HepG2 (cell line): ENCODE measurements around the gene FBXO41. TPM values are rescaled to one million over a fixed set of nuclear protein-coding genes. Genes with fewer than 3 reads are reported as not detected.

Experiments
- CBFB ChIP-seq: sonication (generic); formaldehyde crosslinking; IDR thresholded peaks from 2 replicates; pipeline ENCODE4 v1.4.0; 2020; ENCODE audit warnings: missing genetic modification reagents
- E2F2 ChIP-seq: sonication (generic); formaldehyde crosslinking; IDR thresholded peaks from 2 replicates; pipeline ENCODE4 v1.4.0; 2020; ENCODE audit warnings: missing genetic modification reagents, borderline replicate concordance
- GMEB2 ChIP-seq: IDR thresholded peaks from 2 replicates; pipeline ENCODE4 v1.6.1; 2016; ENCODE audit warnings: missing biosample characterization, missing genetic modification reagents, low read depth
- HHEX ChIP-seq: IDR thresholded peaks from 2 replicates; pipeline ENCODE4 v1.6.1; 2016; ENCODE audit warnings: control low read depth
- HOMEZ ChIP-seq: IDR thresholded peaks from 2 replicates; pipeline ENCODE4 v1.6.1; 2016; ENCODE audit warnings: low read depth
- KDM3A ChIP-seq: IDR thresholded peaks from 2 replicates; pipeline ENCODE4 v1.6.1; 2018; ENCODE audit warnings: low read depth, missing compliant biosample characterization
- MIXL1 ChIP-seq: IDR thresholded peaks from 2 replicates; pipeline ENCODE4 v1.6.1; 2016
- POLR2A ChIP-seq, 2 experiments: IDR thresholded peaks; 2 replicates each; pipeline ENCODE4 v1.6.1; 2011; ENCODE audit warnings: low read depth in 2 of 2, low read length in 2 of 2, mild to moderate bottlenecking in 1 of 2, moderate library complexity in 1 of 2; ENCODE audit not compliant: insufficient read depth in 1 of 2
- SRSF4 ChIP-seq: fragments of 200-400 bp; formaldehyde crosslinking; IDR thresholded peaks from one replicate; pipeline ENCODE4 v1.6.1; 2018; ENCODE audit warnings: mild to moderate bottlenecking, low read depth, low read length, moderate library complexity; ENCODE audit not compliant: poor library complexity, severe bottlenecking
- SRSF9 ChIP-seq: fragments of 200-400 bp; formaldehyde crosslinking; IDR thresholded peaks from 2 replicates; pipeline ENCODE4 v1.6.1; 2018; ENCODE audit warnings: borderline replicate concordance, mild to moderate bottlenecking, low read depth, low read length; ENCODE audit not compliant: insufficient read depth, poor library complexity, severe bottlenecking
- TBL1XR1 ChIP-seq: fragments of 150-350 bp; IDR thresholded peaks from 2 replicates; pipeline ENCODE4 v1.6.1; 2014; ENCODE audit warnings: borderline replicate concordance, low read length; ENCODE audit not compliant: partially characterized antibody
- XBP1 ChIP-seq: sonication (generic); formaldehyde crosslinking; IDR thresholded peaks from 2 replicates; pipeline ENCODE4 v1.5.0; 2020; ENCODE audit warnings: missing genetic modification reagents
- ZBTB43 ChIP-seq: sonication (generic); formaldehyde crosslinking; conservative IDR thresholded peaks from 2 replicates; pipeline ENCODE4 v1.4.0; 2020; ENCODE audit warnings: missing genetic modification reagents
- ZHX1 ChIP-seq: sonication (generic); formaldehyde crosslinking; IDR thresholded peaks from 2 replicates; pipeline ENCODE4 v1.8.1; 2022; ENCODE audit warnings: low read depth, mild to moderate bottlenecking, missing genetic modification reagents
- ZNF20 ChIP-seq: sonication (generic); formaldehyde crosslinking; IDR thresholded peaks from 2 replicates; pipeline ENCODE4 v1.4.0; 2020; ENCODE audit warnings: mild to moderate bottlenecking, moderate library complexity, missing genetic modification reagents
- ZNF383 ChIP-seq: sonication (generic); formaldehyde crosslinking; IDR thresholded peaks from 2 replicates; pipeline ENCODE4 v1.4.0; 2020; ENCODE audit warnings: missing genetic modification reagents, mild to moderate bottlenecking, borderline replicate concordance
- ZNF451 ChIP-seq: sonication (generic); formaldehyde crosslinking; IDR thresholded peaks from 2 replicates; pipeline ENCODE4 v1.5.0; 2020; ENCODE audit warnings: mild to moderate bottlenecking, missing genetic modification reagents
- ZNF577 ChIP-seq: sonication (generic); formaldehyde crosslinking; IDR thresholded peaks from 2 replicates; pipeline ENCODE4 v1.4.0; 2020; ENCODE audit warnings: mild to moderate bottlenecking, low read depth, missing genetic modification reagents, borderline replicate concordance
- ZNF597 ChIP-seq: sonication (generic); formaldehyde crosslinking; IDR thresholded peaks from 2 replicates; pipeline ENCODE4 v1.5.0; 2020; ENCODE audit warnings: missing genetic modification reagents
- ZNF652 ChIP-seq: IDR thresholded peaks from 2 replicates; pipeline ENCODE4 v1.6.1; 2016; ENCODE audit warnings: low read depth, borderline replicate concordance
- polyA plus RNA-seq, 8 experiments: library from polyadenylated mRNA; depleted of rRNA in 3 of 8; stranded (reverse) in 7 of 8; unstranded in 1 of 8; fragments of >200 nt; fragmentation: Illumina TruSeq in 4 of 8; extraction: Trizol in 4 of 8; gene quantifications; 2 replicates each; pipeline versions ENCODE4 v1.2.1 to v1.2.3, GENCODE V29; 2011 to 2016; ENCODE audit warnings: low read depth in 4 of 8, missing spikeins in 1 of 8, mixed read lengths in 1 of 8; ENCODE audit not compliant: insufficient read depth in 1 of 8
- total RNA-seq, 5 experiments: library from RNA; depleted of rRNA; stranded (reverse); fragments of >200 nt; fragmentation: Illumina TruSeq; extraction: Trizol; gene quantifications; 2 replicates each; pipeline ENCODE4 v1.2.3, GENCODE V29; 2016; ENCODE audit warnings: low read depth in 1 of 5

Gene FBXO41
- total and polyA plus RNA-seq, 2 of the 13 experiments (the other 11 are each of a cell fraction or from before 2014, with no cell fraction given): 4.2 to 10.3 TPM

- TF ChIP-seq ZHX1: peak; percentile 45; the same call in 1 of the 2 replicates
- TF ChIP-seq SRSF4: no peak
- no peak for TF ChIP-seq TBL1XR1
- no peak for TF ChIP-seq MIXL1
- TF ChIP-seq ZNF20 (CRISPR knock-in tag): no peak
- no peak; the same call in 1 of the 2 replicates for TF ChIP-seq ZNF652
- no peak for TF ChIP-seq ZNF451 (CRISPR knock-in tag)
- TF ChIP-seq E2F2 (CRISPR knock-in tag): 0 out of 2 replicates have a peak, but pooled peaks have one; percentile 71
- no peak for TF ChIP-seq HHEX
- no peak for TF ChIP-seq ZNF577 (CRISPR knock-in tag)
- peak; percentile 57; the same call in 1 of the 2 replicates for TF ChIP-seq CBFB
- TF ChIP-seq SRSF9: no peak
- peak; percentile 9; the same call in 1 of the 2 replicates for TF ChIP-seq KDM3A
- 0 out of 2 replicates have a peak, but pooled peaks have one; percentile 77 for TF ChIP-seq ZNF383 (CRISPR knock-in tag)
- no peak for TF ChIP-seq HOMEZ (CRISPR knock-in tag)
- TF ChIP-seq GMEB2 (CRISPR knock-in tag): no peak
- no peak for TF ChIP-seq ZBTB43 (CRISPR knock-in tag)
- TF ChIP-seq XBP1 (CRISPR knock-in tag): no peak
- no peak for TF ChIP-seq ZNF597 (CRISPR knock-in tag)
- peak in 1 of 2 experiments; percentile 36; a peak in 1 of 4 replicates for TF ChIP-seq POLR2A (IDR thresholded peaks at IDR 0.05; ENCODE audit: insufficient read depth in 1 of 2, low read depth in 2 of 2, low read length in 2 of 2)
These were observed 71.7 kb downstream of the FBXO41 start (continued) for GRCh38 chr2:73212448-73213176.
